WERI-Rb-1 (cell line): ENCODE measurements around the gene RTP1.

ENCODE experiments used
- DNase-seq: peaks from one replicate; pipeline ENCODE4 v3.0.0-alpha.2; 2020
- H3K27ac ChIP-seq: fragments of 250-450 bp; sonication (Bioruptor Pico); 2 replicates; pipeline ENCODE4 v1.5.1; 2020; ENCODE audit warnings: mild to moderate bottlenecking, moderate library complexity
- H3K27me3 ChIP-seq: fragments of 250-450 bp; sonication (Bioruptor Pico); 2 replicates; pipeline ENCODE4 v1.5.1; 2021; ENCODE audit warnings: mild to moderate bottlenecking, low read depth, moderate library complexity; ENCODE audit not compliant: insufficient read depth, severe bottlenecking
- H3K36me3 ChIP-seq: fragments of 250-450 bp; sonication (Bioruptor Pico); 2 replicates; pipeline ENCODE4 v1.5.1; 2020; ENCODE audit warnings: mild to moderate bottlenecking, moderate library complexity
- H3K4me3 ChIP-seq: 2 replicates; pipeline ENCODE4 v1.5.1; 2011; ENCODE audit warnings: low read depth, mild to moderate bottlenecking, control low read depth, low read length
- H3K9me3 ChIP-seq: fragments of 250-450 bp; sonication (Bioruptor Pico); 2 replicates; pipeline ENCODE4 v1.5.1; 2021; ENCODE audit warnings: mild to moderate bottlenecking, moderate library complexity; ENCODE audit not compliant: severe bottlenecking
- CTCF ChIP-seq: IDR thresholded peaks from 2 replicates; pipeline ENCODE4 v1.5.1; 2011; ENCODE audit warnings: low read depth, mild to moderate bottlenecking, control low read depth, inconsistent platforms, low read length

The RTP1 gene

DNA sequence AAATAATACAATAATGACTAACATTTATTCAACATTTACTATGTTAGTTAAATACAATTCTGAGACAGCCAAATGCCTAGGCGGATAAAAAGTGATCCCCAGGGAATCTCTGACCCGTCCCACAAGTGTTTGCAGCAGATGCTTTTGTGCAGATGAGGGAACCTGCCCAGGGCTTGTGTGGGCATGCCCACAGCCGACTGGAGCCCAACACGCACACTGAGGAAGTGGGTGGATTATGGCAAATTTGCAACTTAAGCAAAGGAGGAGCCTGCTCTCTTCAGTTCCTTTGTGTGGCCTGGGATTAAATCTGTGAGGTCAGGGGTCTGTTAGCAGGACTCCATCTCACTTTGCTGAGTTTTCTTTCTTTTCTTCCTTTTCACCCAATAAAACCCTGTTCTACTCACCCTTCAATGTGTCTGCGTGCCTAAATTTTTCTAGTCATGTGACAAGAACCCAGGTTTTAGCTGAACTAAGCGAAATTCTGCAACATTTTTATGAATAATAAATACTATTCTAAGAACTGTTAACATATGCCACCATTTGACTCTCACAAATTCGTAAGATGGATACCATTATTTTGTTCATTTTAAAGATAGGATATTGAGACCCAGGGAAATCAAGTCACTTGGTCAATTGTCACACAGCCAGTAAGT, 13.9 kb upstream of the RTP1 start:
- DNase-seq: peak; percentile 68
- Histone ChIP-seq H3K4me3 (no peak overlapping the region), H3K27ac (peak overlapping the region; percentile 69), H3K27me3 (no peaks in the 10 kb centered on the region), H3K9me3 (no peaks in the 10 kb centered on the region), H3K36me3 (no peaks in the 10 kb centered on the region)
- TF ChIP-seq CTCF: no peak

GRCh38 chr3:187183903-187184302, 13.4 kb upstream of the RTP1 start:
- Histone ChIP-seq H3K9me3 (no peaks in the 10 kb centered on the region), H3K27me3 (no peaks in the 10 kb centered on the region), H3K27ac (peak overlapping the region; percentile 69), H3K36me3 (no peaks in the 10 kb centered on the region), H3K4me3 (no peak overlapping the region)
- no peak for DNase-seq
- no peak for TF ChIP-seq CTCF

- no peak overlapping the region for H3K27ac ChIP-seq
- no peak for TF ChIP-seq CTCF
Observed at GRCh38 chr3:187185759-187186158, 11.5 kb upstream of the RTP1 start.

DNA sequence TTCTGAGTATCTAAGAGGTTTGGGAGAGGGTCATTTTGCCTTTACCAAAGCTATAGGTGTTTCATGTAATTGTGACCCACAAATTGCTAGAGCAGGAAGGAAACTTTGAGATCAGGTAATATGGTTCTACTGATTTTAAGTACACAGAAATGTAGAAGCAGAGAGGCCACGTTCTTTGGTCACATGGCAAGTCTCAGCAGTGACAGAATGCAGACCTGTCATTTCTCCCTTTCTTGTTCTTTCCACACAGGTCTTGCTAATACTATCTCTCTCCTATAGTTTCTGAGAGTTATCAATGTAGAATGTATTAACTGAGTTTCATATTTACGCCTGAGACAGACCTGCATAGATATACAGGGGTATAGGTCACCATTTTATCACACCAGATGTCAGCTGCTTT, 10.9 kb upstream of the RTP1 start:
- Histone ChIP-seq H3K36me3 (no peaks in the 10 kb centered on the region), H3K9me3 (no peaks in the 10 kb centered on the region), H3K4me3 (no peak overlapping the region), H3K27ac (no peak overlapping the region), H3K27me3 (no peaks in the 10 kb centered on the region)
- no peak for TF ChIP-seq CTCF
- no peak for DNase-seq

More at GRCh38 chr3:187185759-187186158, 11.5 kb upstream of the RTP1 start:
- Histone ChIP-seq H3K27me3 (no peaks in the 10 kb centered on the region), H3K9me3 (no peaks in the 10 kb centered on the region), H3K36me3 (no peaks in the 10 kb centered on the region), H3K4me3 (no peak overlapping the region)
- no peak for DNase-seq

DNA sequence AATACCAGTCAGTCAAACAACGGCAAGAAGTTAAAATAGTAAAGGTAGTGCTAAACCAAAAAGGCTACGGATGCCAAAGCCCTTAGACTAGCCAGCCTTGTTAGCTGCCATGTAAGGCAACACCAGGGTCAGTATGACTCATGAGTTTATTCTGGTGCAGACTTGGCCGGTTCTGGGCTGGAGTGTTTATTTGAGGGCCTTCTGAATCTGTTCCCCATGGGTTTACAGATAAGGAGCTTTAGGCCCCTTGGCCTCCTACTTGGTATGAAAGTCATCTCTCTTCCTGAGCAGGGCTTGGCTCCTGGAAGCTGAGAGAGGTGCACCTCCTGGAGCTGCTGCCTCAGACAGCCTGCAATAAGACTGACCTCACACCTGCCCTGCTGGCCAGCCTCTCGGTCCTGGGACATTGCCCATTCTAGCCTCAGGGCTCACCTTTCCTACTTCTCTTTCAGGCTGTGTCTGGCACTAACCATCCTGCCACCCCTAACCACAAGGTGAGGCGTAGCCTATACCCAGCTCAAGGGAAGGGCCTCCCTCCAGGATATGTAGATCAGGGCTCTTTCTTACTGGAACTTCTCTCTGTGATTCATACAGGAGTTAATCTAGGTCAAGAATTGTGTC, 10.4 kb upstream of the RTP1 start:
- no peak for DNase-seq
- Histone ChIP-seq H3K9me3 (no peaks in the 10 kb centered on the region), H3K4me3 (no peak overlapping the region), H3K36me3 (no peaks in the 10 kb centered on the region), H3K27me3 (no peaks in the 10 kb centered on the region), H3K27ac (no peak overlapping the region)
- no peak for TF ChIP-seq CTCF

DNA sequence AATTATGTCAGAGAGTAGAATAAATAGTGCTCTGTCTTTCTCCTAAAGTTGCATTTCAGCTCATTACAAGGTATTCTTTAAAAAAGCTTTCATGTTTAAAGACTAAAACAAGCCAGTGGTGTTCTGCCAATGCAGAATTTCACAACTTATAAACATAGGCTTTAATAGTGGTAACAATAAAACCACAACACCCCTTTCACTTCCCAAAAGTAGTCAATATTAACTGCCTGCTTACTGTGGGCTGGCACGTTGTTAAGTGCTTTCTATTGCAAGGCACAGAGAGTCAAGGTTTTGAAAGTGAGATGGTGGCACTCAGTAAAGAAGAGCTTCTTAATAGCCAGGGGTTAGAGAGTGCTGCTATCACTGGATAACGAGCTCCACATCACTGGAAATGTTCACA, 8.4 kb upstream of the RTP1 start:
- no peak overlapping the region for H3K4me3 ChIP-seq
- H3K36me3 ChIP-seq: no peaks in the 10 kb centered on the region
- no peaks in the 10 kb centered on the region for H3K9me3 ChIP-seq
- no peak for TF ChIP-seq CTCF
- H3K27ac ChIP-seq: no peak overlapping the region
- H3K27me3 ChIP-seq: no peaks in the 10 kb centered on the region
- no peak for DNase-seq
